Activated CD8-positive, alpha-beta memory T cell treated with anti-CD3 and anti-CD28 coated beads, Interleukin-2, amount 50 U/mL, for 1 hour (primary cell): Measurements from ENCODE around the gene PKD2.
"Not testable (repeated sequence)": the region's sequence is repeated elsewhere in the genome, so short reads cannot be mapped to it uniquely, and the experiment has no call there.

ENCODE experiments used
- DNase-seq: peaks from one replicate; pipeline ENCODE4 v3.0.0-alpha.2; 2020; ENCODE audit errors: extremely low read depth

PKD2 gene

GRCh38 chr4:88115587-88115986 is 108.2 kb downstream of the PKD2 start:
- DNase-seq: no peak

GRCh38 chr4:88119943-88120342 is 112.5 kb downstream of the PKD2 start:
- no peak for DNase-seq

GRCh38 chr4:88122260-88122659 is 114.8 kb downstream of the PKD2 start:
- not testable (repeated sequence) for DNase-seq
